Transverse colon (tissue), 4 donors: ENCODE data around the gene KY.

Experiments
- POLR2A ChIP-seq: fragments of 450-650 bp; IDR thresholded peaks from one replicate; pipeline ENCODE4 v1.6.1; 2016; ENCODE audit warnings: antibody characterized with exemption, mild to moderate bottlenecking, moderate library complexity
- POLR2AphosphoS5 ChIP-seq, 3 donors: sonication (generic); formaldehyde crosslinking; IDR thresholded peaks; one replicate each; pipeline ENCODE4 v1.6.1; 2016; ENCODE audit warnings: antibody characterized with exemption in 3 of 3
- TF ChIP-seq, protein P1 (sequence below), 5 experiments: fragments of 200-600 bp in 3 of 5; fragments of 450-650 bp in 2 of 5; sonication (generic) in 3 of 5; IDR thresholded peaks; 1 replicate in 2 of 5; 2 replicates in 3 of 5; pipeline ENCODE4 v1.5.1; 2016 to 2017; ENCODE audit warnings: antibody characterized with exemption in 5 of 5, inconsistent platforms in 3 of 5, mild to moderate bottlenecking in 2 of 5, moderate library complexity in 1 of 5

DNA sequence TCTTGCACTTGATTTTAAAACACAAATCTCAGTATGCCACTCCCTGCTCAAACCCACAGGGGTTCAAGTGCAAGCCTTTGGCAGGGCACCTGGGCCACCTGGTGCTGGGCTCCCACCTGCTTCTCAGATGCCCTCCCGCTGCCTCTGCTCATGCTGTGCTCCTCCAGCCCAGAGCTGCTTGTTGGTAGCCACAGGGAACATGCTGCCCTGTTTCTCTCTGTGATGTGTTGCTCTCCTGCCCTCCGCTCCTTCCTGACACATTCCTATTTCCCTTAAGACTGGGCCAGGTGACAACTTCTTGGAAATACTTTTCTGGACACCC lies 27.1 kb upstream of the KY start:
- TF ChIP-seq, protein P1, sequence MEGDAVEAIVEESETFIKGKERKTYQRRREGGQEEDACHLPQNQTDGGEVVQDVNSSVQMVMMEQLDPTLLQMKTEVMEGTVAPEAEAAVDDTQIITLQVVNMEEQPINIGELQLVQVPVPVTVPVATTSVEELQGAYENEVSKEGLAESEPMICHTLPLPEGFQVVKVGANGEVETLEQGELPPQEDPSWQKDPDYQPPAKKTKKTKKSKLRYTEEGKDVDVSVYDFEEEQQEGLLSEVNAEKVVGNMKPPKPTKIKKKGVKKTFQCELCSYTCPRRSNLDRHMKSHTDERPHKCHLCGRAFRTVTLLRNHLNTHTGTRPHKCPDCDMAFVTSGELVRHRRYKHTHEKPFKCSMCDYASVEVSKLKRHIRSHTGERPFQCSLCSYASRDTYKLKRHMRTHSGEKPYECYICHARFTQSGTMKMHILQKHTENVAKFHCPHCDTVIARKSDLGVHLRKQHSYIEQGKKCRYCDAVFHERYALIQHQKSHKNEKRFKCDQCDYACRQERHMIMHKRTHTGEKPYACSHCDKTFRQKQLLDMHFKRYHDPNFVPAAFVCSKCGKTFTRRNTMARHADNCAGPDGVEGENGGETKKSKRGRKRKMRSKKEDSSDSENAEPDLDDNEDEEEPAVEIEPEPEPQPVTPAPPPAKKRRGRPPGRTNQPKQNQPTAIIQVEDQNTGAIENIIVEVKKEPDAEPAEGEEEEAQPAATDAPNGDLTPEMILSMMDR (IDR thresholded peaks at IDR 0.05): no peak
- TF ChIP-seq POLR2A (no peak), POLR2AphosphoS5 (IDR thresholded peaks at IDR 0.05) (no peak)
